GM23248 (cell line): Measurements from ENCODE around the gene DGKB.

ENCODE experiments used
- EZH2 ChIP-seq: fragments of 200-600 bp; sonication (generic); IDR thresholded peaks from 2 replicates; pipeline ENCODE4 v1.6.1; 2018; ENCODE audit warnings: antibody characterized with exemption, mild to moderate bottlenecking; ENCODE audit not compliant: insufficient read depth, poor library complexity, severe bottlenecking
- EZH2phosphoT487 ChIP-seq: fragments of 200-600 bp; sonication (generic); IDR thresholded peaks from 2 replicates; pipeline ENCODE4 v1.6.1; 2018; ENCODE audit warnings: antibody characterized with exemption, moderate library complexity, mild to moderate bottlenecking, low read depth; ENCODE audit not compliant: insufficient read depth

DNA sequence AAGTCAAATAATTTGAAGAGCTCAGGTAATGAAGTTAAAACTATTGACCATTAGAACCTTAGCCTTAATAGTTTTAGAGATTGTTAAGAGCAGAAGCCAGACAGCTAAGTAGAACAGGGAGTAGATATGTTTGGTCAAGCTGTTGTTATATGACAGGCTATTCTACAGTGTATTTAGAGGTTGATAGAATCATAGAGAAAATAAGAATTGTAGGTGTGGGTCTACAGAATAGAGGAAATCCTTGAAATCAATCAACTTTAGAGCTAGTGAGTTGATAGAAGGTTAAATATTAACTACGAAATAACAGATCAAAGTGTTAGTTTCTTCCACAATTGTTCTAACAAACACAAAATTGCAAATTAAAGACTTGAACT, 80.1 kb downstream of the DGKB start:
- TF ChIP-seq EZH2 (no peak), EZH2phosphoT487 (no peak)
